Endodermal cell (in vitro differentiated cells): ENCODE results near the gene PCIF1. TPM values are rescaled to one million over a fixed set of nuclear protein-coding genes. Genes with fewer than 3 reads are reported as not detected.

Experiments
- DNase-seq: peaks from one replicate; pipeline ENCODE4 v3.0.0-alpha.2; 2017
- H3K27ac ChIP-seq: 2 replicates; pipeline ENCODE4 v1.5.1; 2013; ENCODE audit warnings: mild to moderate bottlenecking, low read depth, low read length, moderate library complexity
- H3K27me3 ChIP-seq: 2 replicates; pipeline ENCODE4 v1.6.1; 2013; ENCODE audit warnings: mild to moderate bottlenecking, low read length, moderate library complexity; ENCODE audit not compliant: insufficient read depth, control insufficient read depth, poor library complexity, severe bottlenecking
- H3K36me3 ChIP-seq: 2 replicates; pipeline ENCODE4 v1.7.0; 2013; ENCODE audit warnings: mild to moderate bottlenecking, low read length, moderate library complexity; ENCODE audit not compliant: control insufficient read depth, insufficient read depth
- H3K4me1 ChIP-seq: one replicate; pipeline ENCODE4 v1.7.0; 2013; ENCODE audit warnings: low read length; ENCODE audit not compliant: control insufficient read depth, insufficient read depth
- H3K4me3 ChIP-seq: 2 replicates; pipeline ENCODE4 v1.5.1; 2013; ENCODE audit warnings: mild to moderate bottlenecking, low read length, moderate library complexity
- H3K9ac ChIP-seq: 2 replicates; pipeline ENCODE4 v1.6.1; 2013; ENCODE audit warnings: mild to moderate bottlenecking, low read length, moderate library complexity; ENCODE audit not compliant: poor library complexity, severe bottlenecking; ENCODE audit errors: extremely low read depth
- H3K9me3 ChIP-seq: 2 replicates; pipeline ENCODE4 v1.6.1; 2013; ENCODE audit warnings: mild to moderate bottlenecking, low read length, moderate library complexity; ENCODE audit not compliant: control insufficient read depth
- H3K27ac Mint-ChIP-seq: 2 replicates; pipeline ENCODE4 v1.8.0; 2020; ENCODE audit warnings: mixed read lengths
- H3K27me3 Mint-ChIP-seq: 2 replicates; pipeline ENCODE4 v1.8.0; 2021; ENCODE audit warnings: mild to moderate bottlenecking, mixed read lengths; ENCODE audit not compliant: insufficient read depth
- H3K36me3 Mint-ChIP-seq: 2 replicates; pipeline ENCODE4 v1.8.0; 2020; ENCODE audit warnings: low read depth, mixed read lengths
- H3K4me1 Mint-ChIP-seq: 2 replicates; pipeline ENCODE4 v1.8.0; 2020; ENCODE audit warnings: mixed read lengths
- H3K4me3 Mint-ChIP-seq: 2 replicates; pipeline ENCODE4 v1.8.0; 2020; ENCODE audit warnings: mild to moderate bottlenecking, moderate library complexity, mixed read lengths
- H3K9me3 Mint-ChIP-seq: 2 replicates; pipeline ENCODE4 v1.8.0; 2020; ENCODE audit warnings: mild to moderate bottlenecking, mixed read lengths
- WGBS, 2 experiments: methylation state at CpG; one replicate each; pipeline versions ENCODE4 v1.1.5 to v1.1.7; 2013; ENCODE audit warnings: missing lambda C conversion rate in 2 of 2, mixed read lengths in 1 of 2; ENCODE audit not compliant: insufficient coverage in 1 of 2, insufficient read length in 1 of 2; 5-methylcytosine and 5-hydroxymethylcytosine counted together
- total RNA-seq, 2 donors: library from RNA; stranded (reverse); fragmentation: NEBNext Ultra II Directional in 1 of 2; extraction: Animal tissue kit (Norgen Biotek cat#: 25700) in 1 of 2; gene quantifications; 2 replicates in 1 of 2; 3 replicates in 1 of 2; pipeline ENCODE4 v1.2.1, GENCODE V29; 2021
- TF ChIP-seq, protein P1 (sequence below): fragments of 200-600 bp; sonication (generic); conservative IDR thresholded peaks from 2 replicates; pipeline ENCODE4 v1.5.0; 2021; ENCODE audit warnings: antibody characterized with exemption, mild to moderate bottlenecking

Gene PCIF1
- total RNA-seq, 2 donors from 2014 or later = 22.0 to 34.5 TPM

DNA sequence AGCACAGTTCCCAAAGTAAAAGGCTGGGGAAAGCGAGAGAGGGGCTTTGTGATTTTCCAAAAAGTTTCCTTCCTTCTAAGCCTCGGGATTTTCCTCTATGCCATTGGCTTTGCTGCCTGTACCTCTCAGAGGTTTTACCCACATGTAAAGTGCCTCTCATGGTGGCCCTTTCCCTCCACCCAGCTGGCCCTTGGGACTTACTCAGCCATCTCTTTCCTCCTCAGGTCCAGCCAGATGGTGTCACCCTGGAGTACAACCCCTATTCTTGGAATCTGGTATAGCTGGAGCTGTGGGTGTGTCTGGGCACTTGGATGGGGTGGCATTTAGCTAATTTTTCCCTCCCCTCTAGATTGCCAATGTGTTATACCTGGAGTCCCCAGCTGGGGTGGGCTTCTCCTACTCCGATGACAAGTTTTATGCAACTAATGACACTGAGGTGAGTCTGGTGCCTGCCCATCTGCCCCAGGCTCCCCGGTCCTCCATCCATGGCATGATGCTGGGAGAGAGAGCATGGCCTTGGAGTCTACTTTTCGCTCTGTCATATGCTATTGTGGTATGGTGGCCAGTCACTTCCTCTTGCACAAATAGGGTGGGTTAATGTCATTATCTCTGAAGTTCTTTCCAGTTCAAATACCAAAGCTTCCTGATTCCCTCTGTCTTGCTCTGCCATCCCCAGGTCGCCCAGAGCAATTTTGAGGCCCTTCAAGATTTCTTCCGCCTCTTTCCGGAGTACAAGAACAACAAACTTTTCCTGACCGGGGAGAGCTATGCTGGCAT, 42.2 kb upstream of the PCIF1 start:
- no peaks in the 10 kb centered on the region for H3K9me3 ChIP-seq
- Mint-ChIP-seq H3K9me3 (no peaks in the 10 kb centered on the region), H3K27ac (peak overlapping the region; percentile 58), H3K36me3 (peaks cover 26% of the 10 kb centered on the region), H3K4me1 (peaks cover 4% of the 10 kb centered on the region), H3K27me3 (no peaks in the 10 kb centered on the region), H3K4me3 (peak overlapping the region; percentile 77)
- H3K4me1 ChIP-seq = no peaks in the 10 kb centered on the region
- peak overlapping the region; percentile 88 for H3K4me3 ChIP-seq
- no peaks in the 10 kb centered on the region for H3K27me3 ChIP-seq
- peak overlapping the region; percentile 62 for H3K9ac ChIP-seq
- WGBS, 2 experiments = 84 to 86% methylated on average over 7 to 9 of the region's 9 CpGs
- H3K36me3 ChIP-seq = peaks cover 30% of the 10 kb centered on the region
- TF ChIP-seq, protein P1, sequence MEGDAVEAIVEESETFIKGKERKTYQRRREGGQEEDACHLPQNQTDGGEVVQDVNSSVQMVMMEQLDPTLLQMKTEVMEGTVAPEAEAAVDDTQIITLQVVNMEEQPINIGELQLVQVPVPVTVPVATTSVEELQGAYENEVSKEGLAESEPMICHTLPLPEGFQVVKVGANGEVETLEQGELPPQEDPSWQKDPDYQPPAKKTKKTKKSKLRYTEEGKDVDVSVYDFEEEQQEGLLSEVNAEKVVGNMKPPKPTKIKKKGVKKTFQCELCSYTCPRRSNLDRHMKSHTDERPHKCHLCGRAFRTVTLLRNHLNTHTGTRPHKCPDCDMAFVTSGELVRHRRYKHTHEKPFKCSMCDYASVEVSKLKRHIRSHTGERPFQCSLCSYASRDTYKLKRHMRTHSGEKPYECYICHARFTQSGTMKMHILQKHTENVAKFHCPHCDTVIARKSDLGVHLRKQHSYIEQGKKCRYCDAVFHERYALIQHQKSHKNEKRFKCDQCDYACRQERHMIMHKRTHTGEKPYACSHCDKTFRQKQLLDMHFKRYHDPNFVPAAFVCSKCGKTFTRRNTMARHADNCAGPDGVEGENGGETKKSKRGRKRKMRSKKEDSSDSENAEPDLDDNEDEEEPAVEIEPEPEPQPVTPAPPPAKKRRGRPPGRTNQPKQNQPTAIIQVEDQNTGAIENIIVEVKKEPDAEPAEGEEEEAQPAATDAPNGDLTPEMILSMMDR = peak; percentile 31
- no peak overlapping the region for H3K27ac ChIP-seq
- peak; percentile 63 for DNase-seq

DNA sequence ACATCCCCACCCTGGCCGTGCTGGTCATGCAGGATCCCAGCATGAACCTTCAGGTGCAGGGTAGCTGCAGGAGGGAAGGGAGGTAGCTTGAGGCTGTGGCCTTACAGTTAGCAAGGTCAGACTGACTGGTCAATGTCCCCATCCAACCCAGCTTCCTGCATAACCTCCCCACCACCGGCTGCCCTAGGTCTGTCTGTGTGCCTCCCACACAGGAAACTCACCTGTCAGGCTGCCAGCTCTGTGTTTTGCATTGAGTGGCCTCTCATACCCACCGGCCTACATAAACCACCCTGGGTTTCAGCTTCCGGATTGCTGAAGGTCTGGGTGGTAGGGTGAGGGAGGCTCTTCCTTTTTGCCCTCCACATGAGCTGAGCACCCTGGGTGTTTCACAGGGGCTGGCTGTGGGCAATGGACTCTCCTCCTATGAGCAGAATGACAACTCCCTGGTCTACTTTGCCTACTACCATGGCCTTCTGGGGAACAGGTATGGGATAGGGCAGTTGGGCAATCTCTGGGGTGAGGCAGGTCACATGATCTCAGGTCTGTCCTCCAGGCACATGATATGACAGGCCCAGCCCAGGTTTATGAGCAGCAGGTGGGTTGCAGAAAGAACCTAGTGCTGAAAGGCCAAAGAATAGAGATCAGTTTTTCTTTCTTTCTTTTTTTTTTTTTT, 41.5 kb upstream of the PCIF1 start:
- Histone ChIP-seq H3K9me3 (no peaks in the 10 kb centered on the region), H3K9ac (no peak overlapping the region), H3K4me3 (no peak overlapping the region), H3K36me3 (peaks cover 38% of the 10 kb centered on the region), H3K27me3 (no peaks in the 10 kb centered on the region), H3K4me1 (no peaks in the 10 kb centered on the region), H3K27ac (no peak overlapping the region)
- 93% methylated on average over 4 of the region's 4 CpGs; no CpG with 5 or more reads in 1 of the 2 experiments for WGBS, 2 experiments
- Mint-ChIP-seq H3K27me3 (no peaks in the 10 kb centered on the region), H3K9me3 (no peaks in the 10 kb centered on the region), H3K36me3 (peaks cover 30% of the 10 kb centered on the region), H3K4me3 (peak overlapping the region; percentile 77), H3K4me1 (peaks cover 4% of the 10 kb centered on the region), H3K27ac (no peak overlapping the region)
- DNase-seq = no peak
- TF ChIP-seq, protein P1 = no peak

DNA sequence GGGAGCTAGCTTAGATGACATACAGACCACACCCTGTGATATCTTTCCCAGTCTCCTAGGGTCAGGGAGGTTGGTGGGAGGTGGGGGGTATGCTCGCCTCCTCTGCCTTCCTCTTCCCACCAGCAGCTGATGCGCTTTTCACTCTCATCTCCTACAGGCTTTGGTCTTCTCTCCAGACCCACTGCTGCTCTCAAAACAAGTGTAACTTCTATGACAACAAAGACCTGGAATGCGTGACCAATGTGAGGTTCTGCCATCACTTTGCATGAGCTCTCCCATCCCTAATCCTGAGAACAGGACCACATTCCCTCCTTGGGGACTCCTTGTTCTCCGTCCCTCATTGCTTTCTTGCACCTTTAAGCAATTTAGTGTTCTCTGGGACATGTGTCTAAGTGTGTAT, 40.7 kb upstream of the PCIF1 start:
- Histone ChIP-seq H3K4me3 (no peak overlapping the region), H3K9ac (no peak overlapping the region), H3K36me3 (peaks cover 46% of the 10 kb centered on the region), H3K27ac (peak overlapping the region; percentile 53), H3K9me3 (no peaks in the 10 kb centered on the region), H3K4me1 (no peaks in the 10 kb centered on the region), H3K27me3 (no peaks in the 10 kb centered on the region)
- H3K36me3 Mint-ChIP-seq = peaks cover 35% of the 10 kb centered on the region
- no peak overlapping the region for H3K27ac Mint-ChIP-seq
- WGBS, 2 experiments = 89 to 92% methylated on average over 2 to 4 of the region's 4 CpGs
- TF ChIP-seq, protein P1 = no peak
- H3K9me3 Mint-ChIP-seq = no peaks in the 10 kb centered on the region
- no peak for DNase-seq
- H3K4me1 Mint-ChIP-seq = peaks cover 4% of the 10 kb centered on the region
- no peak overlapping the region for H3K4me3 Mint-ChIP-seq
- no peaks in the 10 kb centered on the region for H3K27me3 Mint-ChIP-seq
